GM18508 (cell line): ENCODE results near the gene CFHR2.
A peak's percentile ranks its signal among the peaks of the same experiment; 100 is the strongest.
"Not testable (repeated sequence)": the region's sequence is repeated elsewhere in the genome, so short reads cannot be mapped to it uniquely, and the experiment has no call there.

ENCODE experiments used
- ATAC-seq: cut with Tn5 transposase; IDR thresholded peaks from one replicate; pipeline ENCODE4 v1.9.1; 2021; ENCODE audit warnings: moderate number of reproducible peaks; ENCODE audit not compliant: insufficient read depth, unreplicated experiment

Gene CFHR2

DNA sequence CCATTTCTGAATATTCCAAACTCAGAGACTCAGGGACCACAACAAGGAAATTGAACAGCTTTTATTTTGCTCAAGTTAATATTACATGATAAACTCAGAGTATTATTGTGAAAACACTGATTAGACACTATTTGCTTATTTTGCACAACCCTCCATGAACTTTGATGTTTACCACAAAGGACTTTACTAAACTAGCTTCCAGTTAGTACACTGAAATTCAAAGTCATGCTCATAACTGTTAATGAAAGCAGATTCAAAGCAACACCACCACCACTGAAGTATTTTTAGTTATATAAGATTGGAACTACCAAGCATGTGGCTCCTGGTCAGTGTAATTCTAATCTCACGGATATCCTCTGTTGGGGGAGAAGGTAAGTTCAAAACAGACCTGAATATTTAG, at the start of gene CFHR2:
Gene CFHR2 (plus strand): TSS at position 171 of the 400 bp plus-strand sequence. CDS start 143 bp downstream, at position 314.
- not testable (repeated sequence) for ATAC-seq

DNA sequence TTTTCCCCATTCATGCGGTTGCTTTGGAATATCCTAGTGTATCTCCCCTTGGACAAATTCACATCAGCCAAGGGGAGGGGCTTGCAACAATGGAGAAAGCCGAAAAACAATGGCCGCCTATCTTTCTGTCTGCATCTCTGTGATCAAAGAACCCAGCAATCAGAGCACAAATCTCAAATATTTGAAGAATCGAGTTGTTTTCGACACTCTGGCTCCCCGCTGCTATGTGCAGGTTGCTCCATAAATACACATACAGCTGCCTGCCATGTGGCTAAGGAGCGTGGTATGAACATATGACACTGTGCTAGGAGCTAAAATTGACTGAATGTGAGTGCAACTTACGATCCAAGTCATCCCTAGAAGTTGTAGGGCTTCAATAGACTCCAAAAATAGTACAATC, 47.2 kb upstream of the CFHR2 start:
- ATAC-seq, result no peak

- ATAC-seq, result no peak
Measured at GRCh38 chr1:196897158-196897828, 46.2 kb upstream of the CFHR2 start.

DNA sequence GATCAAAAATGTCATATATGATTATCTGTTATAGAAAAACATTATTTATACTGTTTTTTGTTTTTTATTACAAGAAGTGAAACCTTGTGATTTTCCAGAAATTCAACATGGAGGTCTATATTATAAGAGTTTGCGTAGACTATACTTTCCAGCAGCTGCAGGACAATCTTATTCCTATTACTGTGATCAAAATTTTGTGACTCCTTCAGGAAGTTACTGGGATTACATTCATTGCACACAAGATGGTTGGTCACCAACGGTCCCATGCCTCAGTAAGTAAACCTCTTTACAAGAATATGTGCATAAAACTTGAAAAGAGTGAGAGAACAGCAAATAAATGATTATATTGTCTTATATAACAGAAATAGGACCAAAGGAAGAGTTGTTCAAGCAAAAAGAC, 41.2 kb upstream of the CFHR2 start:
- no peak for ATAC-seq

GRCh38 chr1:196910215-196910614, 33.3 kb upstream of the CFHR2 start:
- ATAC-seq, result no peak

DNA sequence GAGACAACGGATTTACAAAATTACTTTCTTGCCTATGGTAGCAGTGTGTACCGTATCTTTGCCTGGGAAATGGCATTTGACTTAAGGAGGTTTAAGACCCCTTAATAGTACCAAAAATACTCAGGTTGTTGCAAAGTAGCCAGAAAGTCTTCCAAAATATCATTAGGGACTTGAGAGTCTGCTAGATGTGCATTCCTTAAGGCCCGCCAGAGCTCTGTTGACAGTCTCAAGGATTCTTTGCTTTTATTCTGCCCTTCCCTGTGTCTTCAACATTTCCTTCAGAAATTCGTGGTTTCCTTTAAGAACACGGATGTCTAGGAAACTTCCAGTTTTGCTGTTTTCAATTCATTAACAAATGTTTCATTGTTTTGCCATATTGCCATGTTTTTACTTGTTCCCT, 31.3 kb upstream of the CFHR2 start:
- not testable (repeated sequence) for ATAC-seq

DNA sequence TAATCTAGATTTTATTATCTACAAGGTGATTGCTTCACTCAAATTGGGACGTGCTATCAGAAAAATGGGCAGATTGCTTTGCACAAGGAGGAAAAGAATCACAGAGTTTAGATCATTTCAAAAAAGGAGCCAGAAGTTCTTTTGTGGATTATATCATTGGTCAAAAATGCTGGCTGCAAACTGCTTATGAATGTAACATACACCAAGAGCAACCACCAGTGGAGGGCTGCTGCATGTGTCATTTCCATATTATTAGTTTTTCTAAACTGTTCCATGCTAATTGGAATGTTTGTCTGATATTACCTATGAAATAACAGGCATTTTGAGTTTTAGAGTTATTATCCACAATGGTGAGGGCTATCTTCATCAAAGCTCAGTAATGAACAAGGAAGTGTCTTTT, 16.7 kb upstream of the CFHR2 start:
- ATAC-seq, result not testable (repeated sequence)

DNA sequence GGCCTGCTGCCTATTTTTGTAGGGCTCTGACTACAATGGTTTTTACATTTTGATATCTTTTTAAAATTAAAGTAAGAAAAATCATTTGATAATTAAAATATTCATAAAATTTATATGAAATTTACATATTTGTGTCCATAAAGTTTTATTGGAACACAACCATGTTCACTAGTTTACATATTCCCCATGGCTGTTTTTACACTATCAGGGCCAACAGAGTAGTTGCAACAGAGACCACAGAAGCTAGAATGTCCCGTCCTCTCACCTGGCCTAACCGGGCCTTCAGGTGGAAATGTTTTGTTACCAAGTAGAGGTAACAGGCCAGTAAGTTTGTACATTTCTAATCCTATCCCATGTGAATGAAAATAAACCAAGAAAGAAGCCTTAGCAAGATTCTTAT, 10.7 kb upstream of the CFHR2 start:
- not testable (repeated sequence) for ATAC-seq

- ATAC-seq, result no peak
Measured at GRCh38 chr1:196933531-196934189, 9.9 kb upstream of the CFHR2 start.

DNA sequence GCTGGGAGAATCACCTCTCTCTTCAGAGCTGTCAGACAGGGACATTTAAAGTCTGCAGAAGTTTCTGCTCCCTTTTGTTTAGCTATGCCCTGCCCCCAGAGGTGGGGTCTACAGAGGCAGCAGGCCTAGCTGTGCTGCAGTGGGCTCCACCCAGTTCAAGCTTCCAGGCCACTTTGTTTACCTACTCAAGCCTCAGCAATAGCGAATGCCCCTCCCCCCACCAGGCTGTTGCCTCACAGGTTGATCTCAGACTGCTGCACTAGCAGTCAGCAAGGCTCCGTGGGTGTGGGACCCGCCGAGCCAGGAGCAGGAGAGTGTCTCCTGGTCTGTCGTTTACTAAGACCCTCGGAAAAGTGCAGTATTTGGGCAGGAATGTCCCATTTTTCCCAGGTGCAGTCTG, 2.1 kb upstream of the CFHR2 start:
- not testable (repeated sequence) for ATAC-seq

- peak; percentile 81 for ATAC-seq
Measured at GRCh38 chr1:196951711-196952394, 8.3 kb downstream of the CFHR2 start.

DNA sequence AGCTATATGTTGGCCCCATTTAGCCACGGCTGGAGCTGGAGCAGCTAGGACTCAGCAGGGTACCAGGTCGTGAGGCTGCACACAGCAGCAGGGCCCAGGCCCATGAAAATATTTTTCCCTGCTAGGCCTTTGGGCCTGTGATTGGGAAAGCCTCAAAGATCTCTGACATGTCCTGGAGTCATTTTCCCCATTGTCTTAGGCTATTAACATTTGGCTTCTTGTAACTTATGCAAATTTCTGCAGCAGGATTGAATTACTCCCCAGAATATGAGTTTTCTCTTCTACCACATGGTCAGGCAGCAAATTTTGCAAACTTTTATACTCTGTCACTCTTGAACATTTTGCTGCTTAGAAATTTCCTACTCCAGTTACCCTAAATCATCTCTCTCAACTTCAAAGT, 11.2 kb downstream of the CFHR2 start:
- ATAC-seq, result no peak

DNA sequence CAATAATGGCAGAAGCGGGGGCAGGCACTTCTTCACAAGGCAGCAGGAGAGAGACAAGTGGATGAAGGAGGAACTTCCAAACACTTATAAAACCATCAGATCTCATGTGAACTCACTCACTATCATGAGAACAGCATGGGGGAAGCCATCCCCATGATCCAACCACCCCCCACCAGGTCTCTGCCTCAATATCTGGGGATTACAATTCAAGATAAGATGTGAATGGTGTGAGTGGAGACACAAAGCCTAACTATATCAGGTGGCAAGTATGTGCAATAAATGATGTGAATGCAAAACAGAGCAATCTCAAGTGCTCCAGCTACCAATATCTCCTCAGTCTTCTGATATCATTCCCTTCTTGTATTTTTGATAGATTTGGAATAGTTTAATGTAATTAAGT, 12.4 kb downstream of the CFHR2 start:
- no peak for ATAC-seq

GRCh38 chr1:196960854-196961253, 17.3 kb downstream of the CFHR2 start:
- ATAC-seq, result no peak

DNA sequence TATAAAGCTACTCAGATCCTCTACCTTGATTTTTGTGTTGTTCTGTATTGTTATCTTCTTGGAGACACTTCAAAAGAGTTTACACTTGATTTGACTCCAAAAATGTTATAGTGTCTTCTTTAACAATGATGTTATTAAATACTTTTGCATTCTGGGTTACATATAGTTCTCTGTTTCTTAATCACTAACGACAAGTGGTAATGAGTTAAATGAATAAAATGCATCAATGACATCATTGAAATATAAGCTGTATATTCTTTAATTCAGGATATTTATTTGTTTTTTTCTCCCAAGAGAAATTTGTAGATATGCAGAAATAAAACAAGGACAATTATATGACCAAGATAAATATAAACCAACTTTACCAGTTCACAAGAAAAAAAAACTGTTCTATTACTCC, 26.6 kb downstream of the CFHR2 start:
- no peak for ATAC-seq

DNA sequence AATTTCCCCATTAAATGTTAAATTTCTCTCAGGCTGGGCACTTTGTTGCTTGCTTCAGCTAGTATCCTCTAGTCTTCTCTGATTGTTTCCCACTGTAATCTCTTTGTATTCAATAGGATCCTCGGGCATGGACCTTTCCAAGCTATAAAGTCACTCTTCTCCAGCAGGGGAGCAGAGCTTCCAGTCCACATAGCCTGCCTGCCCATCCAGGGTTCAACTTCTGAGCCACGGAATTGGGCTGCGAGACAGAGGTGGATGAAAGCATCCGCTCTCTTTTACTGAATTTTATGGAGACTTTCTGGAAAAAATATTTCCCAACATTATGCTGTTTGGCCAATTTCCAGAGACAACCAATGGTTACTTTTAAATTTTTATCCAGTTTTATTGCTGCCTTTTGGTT, 32.7 kb downstream of the CFHR2 start:
- ATAC-seq, result no peak

DNA sequence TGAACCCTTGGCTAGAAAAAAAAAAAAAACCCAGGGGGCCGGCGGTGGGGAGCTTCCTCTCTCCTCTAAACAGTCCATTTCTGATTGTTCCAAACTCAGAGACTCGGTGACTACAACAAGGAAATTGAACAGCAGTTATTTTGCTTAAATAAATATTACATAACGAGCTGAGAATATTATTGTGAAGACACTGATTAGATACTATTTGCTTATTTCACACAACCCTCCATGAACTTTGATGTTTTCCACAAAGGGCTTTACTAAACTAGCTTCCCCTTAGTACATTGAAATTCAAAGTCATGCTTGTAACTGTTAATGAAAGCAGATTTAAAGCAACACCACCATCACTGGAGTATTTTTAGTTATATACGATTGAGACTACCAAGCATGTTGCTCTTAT, 33.7 kb downstream of the CFHR2 start, which contains the start of gene CFHR5:
Gene CFHR5 (plus strand): TSS at position 279 of the 400 bp plus-strand sequence. CDS start 109 bp downstream, at position 388.
- ATAC-seq, result no peak

GRCh38 chr1:196980859-196981258, 37.3 kb downstream of the CFHR2 start:
- ATAC-seq, result no peak

GRCh38 chr1:196982247-196982646, 38.7 kb downstream of the CFHR2 start:
- not testable (repeated sequence) for ATAC-seq

DNA sequence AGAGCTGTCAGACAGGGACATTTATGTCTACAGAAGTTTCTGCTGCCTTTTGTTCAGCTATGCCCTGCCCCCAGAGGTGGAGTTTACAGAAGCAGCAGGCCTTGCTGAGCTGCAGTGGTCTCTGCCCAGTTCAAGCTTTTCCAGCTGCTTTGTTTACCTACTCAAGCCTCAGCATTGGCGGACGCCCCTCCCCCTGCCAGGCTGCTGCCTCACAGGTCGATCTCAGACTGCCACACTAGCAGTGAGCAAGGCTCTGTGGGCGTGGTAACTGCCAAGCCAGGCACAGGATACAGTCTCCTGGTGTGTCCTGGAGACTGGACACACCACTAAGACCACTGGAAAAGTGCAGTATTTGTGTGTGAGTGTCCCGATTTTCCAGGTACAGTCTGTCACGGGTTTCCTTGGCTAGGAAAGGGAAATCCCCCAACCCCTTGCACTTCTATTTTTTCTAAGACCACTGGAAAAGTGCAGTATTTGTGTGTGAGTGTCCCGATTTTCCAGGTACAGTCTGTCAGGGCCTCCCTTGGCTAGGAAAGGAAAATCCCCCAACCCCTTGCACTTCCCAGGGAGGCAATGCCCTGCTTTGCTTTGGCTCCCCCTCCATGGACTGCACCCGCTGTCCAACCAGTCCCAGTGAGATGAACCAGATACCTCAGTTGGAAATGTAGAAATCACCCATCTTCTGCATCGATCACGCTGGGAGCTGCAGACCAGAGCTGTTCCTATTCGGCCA, 48.5 kb downstream of the CFHR2 start:
- ATAC-seq, result not testable (repeated sequence)

DNA sequence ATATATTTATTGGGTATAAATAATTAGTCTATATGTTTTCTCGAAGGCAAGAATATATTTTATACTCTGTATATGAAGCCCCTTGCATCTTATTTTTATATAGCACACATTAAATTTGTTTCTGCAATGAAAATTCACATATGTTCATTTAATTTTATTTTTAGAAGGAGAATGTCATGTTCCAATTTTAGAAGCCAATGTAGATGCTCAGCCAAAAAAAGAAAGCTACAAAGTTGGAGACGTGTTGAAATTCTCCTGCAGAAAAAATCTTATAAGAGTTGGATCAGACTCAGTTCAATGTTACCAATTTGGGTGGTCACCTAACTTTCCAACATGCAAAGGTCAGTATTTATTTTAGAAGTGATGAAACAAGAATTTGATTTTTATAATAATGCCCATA, 50.4 kb downstream of the CFHR2 start:
- no peak for ATAC-seq
